Mesodermal cell (in vitro differentiated cells): ENCODE results near the gene SCAF11.
A peak's percentile ranks its signal among the peaks of the same experiment; 100 is the strongest.

Source experiments
- H3K27ac ChIP-seq: 2 replicates; pipeline ENCODE4 v1.7.0; 2013; ENCODE audit warnings: mild to moderate bottlenecking, low read depth, low read length, moderate library complexity; ENCODE audit not compliant: severe bottlenecking
- H3K36me3 ChIP-seq: 2 replicates; pipeline ENCODE4 v1.7.1; 2013; ENCODE audit warnings: mild to moderate bottlenecking, low read length, moderate library complexity; ENCODE audit not compliant: control insufficient read depth, insufficient read depth
- H3K4me1 ChIP-seq: one replicate; pipeline ENCODE4 v1.7.1; 2013; ENCODE audit warnings: mild to moderate bottlenecking, low read length; ENCODE audit not compliant: insufficient read depth, control insufficient read depth, poor library complexity, severe bottlenecking
- H3K4me3 ChIP-seq: 2 replicates; pipeline ENCODE4 v1.7.0; 2013; ENCODE audit warnings: low read length, control low read depth, mild to moderate bottlenecking; ENCODE audit not compliant: insufficient read depth, poor library complexity, severe bottlenecking; ENCODE audit errors: extremely low read depth
- H3K9me3 ChIP-seq: 2 replicates; pipeline ENCODE4 v1.7.1; 2013; ENCODE audit warnings: mild to moderate bottlenecking, low read length, moderate library complexity; ENCODE audit not compliant: control insufficient read depth
- WGBS, 2 experiments: methylation state at CpG; one replicate each; pipeline ENCODE4 v1.1.5; 2013; ENCODE audit warnings: missing lambda C conversion rate in 2 of 2; ENCODE audit not compliant: insufficient coverage in 2 of 2; 5-methylcytosine and 5-hydroxymethylcytosine counted together

Gene SCAF11

GRCh38 chr12:45887544-45887943 lies 102.8 kb downstream of the SCAF11 start:
- 83 to 100% methylated on average over 1 of the region's 5 CpGs for WGBS, 2 experiments
- H3K4me3 ChIP-seq: no peak overlapping the region
- no peaks in the 10 kb centered on the region for H3K4me1 ChIP-seq
- peaks cover 14% of the 10 kb centered on the region for H3K9me3 ChIP-seq
- no peak overlapping the region for H3K27ac ChIP-seq
- peaks cover 41% of the 10 kb centered on the region for H3K36me3 ChIP-seq

DNA sequence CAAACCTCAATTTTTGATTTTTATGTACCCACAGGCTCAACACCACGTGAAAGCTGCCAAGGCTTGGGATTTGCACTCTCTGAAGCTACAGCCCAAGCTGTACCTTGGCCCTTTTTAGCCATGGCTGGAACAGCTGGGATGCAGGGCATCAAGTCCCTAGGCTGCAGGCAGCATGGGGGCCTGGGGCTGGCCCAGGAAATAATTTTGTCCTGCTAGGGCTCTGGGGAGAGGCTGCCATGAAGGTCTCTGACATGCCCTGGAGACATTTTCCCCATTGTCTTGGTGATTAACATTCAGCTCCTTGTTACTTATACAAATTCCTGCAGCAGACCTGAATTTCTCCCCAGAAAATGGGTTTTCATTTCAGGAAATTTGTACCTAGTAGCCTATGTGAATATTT lies 103.7 kb downstream of the SCAF11 start:
- Histone ChIP-seq H3K4me3 (no peak overlapping the region), H3K9me3 (peaks cover 14% of the 10 kb centered on the region), H3K36me3 (peaks cover 42% of the 10 kb centered on the region), H3K4me1 (no peaks in the 10 kb centered on the region), H3K27ac (no peak overlapping the region)
- WGBS, 2 experiments: 100% methylated on average over 1 of the region's 1 CpG

GRCh38 chr12:45883187-45883586 lies 107.2 kb downstream of the SCAF11 start:
- H3K36me3 ChIP-seq: peaks cover 53% of the 10 kb centered on the region
- peaks cover 12% of the 10 kb centered on the region for H3K4me1 ChIP-seq
- whole genome bisulfite sequencing, 2 experiments: no CpG with 5 or more reads among the region's 1 CpG
- no peak overlapping the region for H3K27ac ChIP-seq
- peaks cover 14% of the 10 kb centered on the region for H3K9me3 ChIP-seq
- no peak overlapping the region for H3K4me3 ChIP-seq

GRCh38 chr12:45880533-45880932 lies 109.8 kb downstream of the SCAF11 start:
- Histone ChIP-seq H3K4me1 (peaks cover 18% of the 10 kb centered on the region), H3K4me3 (no peak overlapping the region), H3K9me3 (peaks cover 8% of the 10 kb centered on the region), H3K36me3 (peaks cover 56% of the 10 kb centered on the region), H3K27ac (no peak overlapping the region)
- WGBS, 2 experiments: 78% methylated on average over 1 of the region's 2 CpGs; no CpG with 5 or more reads in 1 of the 2 experiments

- Histone ChIP-seq H3K4me1 (peaks cover 18% of the 10 kb centered on the region), H3K36me3 (peaks cover 60% of the 10 kb centered on the region), H3K27ac (peak overlapping the region; percentile 68), H3K4me3 (no peak overlapping the region), H3K9me3 (peaks cover 1% of the 10 kb centered on the region)
- 82% methylated on average over 2 of the region's 2 CpGs; no CpG with 5 or more reads in 1 of the 2 experiments for WGBS, 2 experiments
These were observed 110.9 kb downstream of the SCAF11 start for GRCh38 chr12:45879363-45879895.

- Histone ChIP-seq H3K4me3 (no peak overlapping the region), H3K36me3 (peaks cover 60% of the 10 kb centered on the region), H3K27ac (peak overlapping the region; percentile 68), H3K9me3 (no peaks in the 10 kb centered on the region), H3K4me1 (peaks cover 18% of the 10 kb centered on the region)
- 75 to 83% methylated on average over 1 to 2 of the region's 8 CpGs for WGBS, 2 experiments
These were observed 111.6 kb downstream of the SCAF11 start for GRCh38 chr12:45878630-45879255.

DNA sequence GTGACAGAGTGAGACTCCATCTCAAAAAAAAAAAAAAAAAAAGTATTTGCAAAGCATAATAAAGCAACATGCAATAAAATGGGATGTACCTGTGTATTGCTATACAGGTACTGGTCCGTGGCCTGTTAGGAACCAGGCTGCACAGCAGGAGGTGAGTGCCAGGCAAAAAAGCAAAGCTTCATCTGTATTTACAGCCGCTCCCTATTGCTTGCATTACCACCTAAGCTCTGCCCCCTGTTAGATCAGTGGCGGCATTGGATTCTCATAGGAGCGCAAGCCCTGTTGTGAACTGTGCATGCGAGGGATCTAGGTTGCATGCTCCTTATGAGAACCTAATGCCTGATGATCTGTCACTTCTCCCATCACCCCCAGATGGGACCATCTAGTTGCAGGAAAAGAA lies 113.3 kb downstream of the SCAF11 start:
- Histone ChIP-seq H3K27ac (no peak overlapping the region), H3K9me3 (no peaks in the 10 kb centered on the region), H3K4me3 (no peak overlapping the region), H3K36me3 (peaks cover 70% of the 10 kb centered on the region), H3K4me1 (peaks cover 18% of the 10 kb centered on the region)
- WGBS, 2 experiments: 90 to 100% methylated on average over 4 of the region's 5 CpGs

GRCh38 chr12:45872446-45872845 lies 117.9 kb downstream of the SCAF11 start:
- H3K36me3 ChIP-seq: peaks cover 74% of the 10 kb centered on the region
- H3K27ac ChIP-seq: no peak overlapping the region
- H3K4me1 ChIP-seq: no peaks in the 10 kb centered on the region
- no peaks in the 10 kb centered on the region for H3K9me3 ChIP-seq
- 100% methylated on average over 1 of the region's 7 CpGs; no CpG with 5 or more reads in 1 of the 2 experiments for WGBS, 2 experiments
- H3K4me3 ChIP-seq: no peak overlapping the region
